ENCODE results near the gene SRP14. TPM values are rescaled to one million over a fixed set of nuclear protein-coding genes. Genes with fewer than 3 reads are reported as not detected.
A peak's percentile ranks its signal among the peaks of the same experiment; 100 is the strongest.
"Not testable (repeated sequence)": the region's sequence is repeated elsewhere in the genome, so short reads cannot be mapped to it uniquely, and the experiment has no call there.

Gene SRP14
- total RNA-seq, 1 experiment from 2014 or later: 229 TPM

DNA sequence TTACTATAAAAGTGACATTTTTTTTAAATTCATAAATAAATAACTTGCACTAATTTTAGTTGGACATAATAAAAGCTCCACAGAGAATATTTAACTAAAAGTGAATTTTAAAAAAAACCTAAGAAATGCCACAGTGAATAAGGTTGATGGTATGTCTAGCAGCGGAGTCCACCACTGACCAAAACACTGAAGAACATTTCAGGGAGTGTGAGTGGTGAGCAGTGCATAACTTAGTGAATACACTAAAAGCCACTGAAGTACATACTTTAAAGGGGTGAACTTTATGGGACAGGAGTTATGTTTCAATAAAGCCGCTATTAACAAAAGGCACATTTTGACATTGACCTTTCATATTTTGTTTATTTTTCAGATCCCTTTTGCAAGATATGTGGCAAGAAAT, 32.3 kb downstream of the SRP14 start:
- no peak for DNase-seq (ENCODE audit: low read depth)
- in situ Hi-C loops (cut with HindIII; ENCODE audit: low pct_unique_long_range_greater_than_20kb, low sequenced_read_pairs): no loop called here

DNA sequence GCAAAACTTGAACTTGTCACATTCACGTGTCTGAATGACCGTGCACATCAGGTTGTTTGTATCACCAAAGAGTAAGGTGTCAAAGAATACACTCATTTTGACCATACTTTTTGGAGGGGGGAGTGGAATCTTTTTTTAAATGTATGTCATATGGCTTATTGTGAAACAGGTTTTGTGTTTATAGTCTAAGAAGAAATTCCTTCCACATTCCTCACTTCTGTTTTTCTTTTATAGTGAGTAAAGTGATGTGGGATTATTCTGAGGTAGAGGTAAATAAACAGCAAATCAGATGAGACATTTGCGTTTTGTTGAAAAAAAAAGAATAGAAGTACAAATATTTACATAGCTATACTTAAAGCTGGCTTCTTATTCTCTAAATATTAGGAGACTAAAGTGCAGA, 33.0 kb downstream of the SRP14 start:
- no peak for DNase-seq (ENCODE audit: low read depth)
- in situ Hi-C loops (cut with HindIII; ENCODE audit: low pct_unique_long_range_greater_than_20kb, low sequenced_read_pairs): no loop called here

DNA sequence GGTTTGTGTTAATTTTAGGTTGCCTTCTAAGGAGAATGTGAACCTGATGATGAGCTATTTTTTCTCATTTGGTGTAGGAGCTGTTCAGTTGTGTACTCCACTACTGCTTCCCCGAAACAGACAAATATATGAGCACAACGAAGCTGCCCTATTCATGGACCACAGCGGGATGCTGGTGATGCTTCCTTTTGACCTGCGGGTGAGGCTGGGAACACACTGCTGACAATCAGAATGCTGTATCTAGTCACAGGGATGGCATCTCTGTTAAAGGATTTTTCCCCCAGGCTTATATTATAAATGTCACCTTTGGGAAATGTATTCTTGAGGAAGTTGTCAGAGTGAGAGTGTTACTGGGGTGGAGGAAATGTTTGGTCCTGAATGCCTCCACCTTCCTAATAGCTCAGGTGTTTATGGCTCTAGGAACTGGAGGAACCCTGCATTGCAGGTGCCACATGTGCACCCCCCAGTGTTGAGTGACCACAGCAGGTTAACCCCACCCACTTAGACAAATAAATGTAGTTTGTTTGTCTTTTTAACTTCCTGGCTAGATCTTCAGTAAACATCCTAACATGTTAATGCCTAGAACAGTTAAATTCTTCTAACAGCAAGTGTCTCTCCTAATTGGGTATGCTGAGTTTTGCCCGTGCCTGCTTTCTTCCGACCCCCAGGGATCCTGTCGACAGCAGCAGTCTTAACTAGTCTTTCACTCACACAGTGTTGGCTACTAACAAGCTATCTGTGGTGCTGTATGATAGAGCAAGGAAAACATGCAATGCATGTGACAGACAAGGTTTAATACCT, 35.7 kb downstream of the SRP14 start:
- in situ Hi-C loops (cut with HindIII; ENCODE audit: low pct_unique_long_range_greater_than_20kb, low sequenced_read_pairs): no loop called here

DNA sequence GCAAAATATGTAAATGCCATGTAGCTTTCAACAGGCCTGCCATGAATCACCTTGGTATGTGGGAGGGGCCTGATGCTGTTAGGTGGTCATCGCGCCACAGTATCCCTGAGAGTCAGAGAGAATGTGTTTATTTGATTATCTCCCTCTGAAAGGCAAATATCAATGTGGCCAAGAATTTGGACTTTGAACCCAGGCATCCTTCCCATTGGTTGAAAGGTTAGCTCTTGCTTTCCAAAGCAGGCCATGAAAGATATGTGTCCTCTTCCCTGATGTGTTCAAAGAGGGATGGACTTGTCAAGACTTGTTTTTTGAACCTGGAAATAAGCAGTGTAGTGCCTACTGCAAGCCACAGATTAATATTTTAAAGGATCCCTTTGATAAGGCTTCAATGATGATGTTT, 36.7 kb downstream of the SRP14 start:
- peak; percentile 71 for DNase-seq (ENCODE audit: low read depth)
- in situ Hi-C loops (cut with HindIII; ENCODE audit: low pct_unique_long_range_greater_than_20kb, low sequenced_read_pairs): no loop called here

More for the DNA sequence above, 35.7 kb downstream of the SRP14 start:
- no peak for DNase-seq (ENCODE audit: low read depth)

DNA sequence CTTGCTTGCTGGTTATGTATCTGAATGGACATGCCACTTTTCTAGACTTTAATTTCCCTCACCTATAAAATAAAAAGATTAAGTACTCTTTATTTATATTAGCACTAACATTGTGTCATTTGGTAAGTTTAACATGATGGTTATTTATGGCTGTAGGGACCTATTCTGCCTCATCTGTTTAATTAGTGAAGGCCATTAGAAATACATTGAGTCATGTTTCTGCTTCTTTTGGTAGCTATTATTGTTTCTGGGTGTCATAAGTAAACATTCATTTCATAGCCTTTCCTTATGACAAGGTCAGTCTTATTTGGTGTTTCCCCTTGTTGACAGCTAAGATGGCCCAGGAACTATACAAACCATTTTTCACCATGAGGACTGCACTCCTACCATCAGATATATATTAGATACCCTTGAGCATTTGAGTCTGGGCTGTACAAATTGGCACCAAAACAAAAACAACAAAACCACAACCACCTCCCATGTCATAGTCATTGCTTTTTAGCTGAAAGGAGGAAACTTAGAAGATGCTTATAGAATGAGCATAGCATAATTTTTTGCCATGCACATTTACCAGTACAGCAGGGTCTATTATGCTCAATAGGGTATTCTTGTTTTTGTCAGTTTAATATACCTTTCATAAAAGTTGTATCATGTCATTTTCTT, 39.3 kb downstream of the SRP14 start:
- in situ Hi-C loops (cut with HindIII; ENCODE audit: low pct_unique_long_range_greater_than_20kb, low sequenced_read_pairs): no loop called here

DNA sequence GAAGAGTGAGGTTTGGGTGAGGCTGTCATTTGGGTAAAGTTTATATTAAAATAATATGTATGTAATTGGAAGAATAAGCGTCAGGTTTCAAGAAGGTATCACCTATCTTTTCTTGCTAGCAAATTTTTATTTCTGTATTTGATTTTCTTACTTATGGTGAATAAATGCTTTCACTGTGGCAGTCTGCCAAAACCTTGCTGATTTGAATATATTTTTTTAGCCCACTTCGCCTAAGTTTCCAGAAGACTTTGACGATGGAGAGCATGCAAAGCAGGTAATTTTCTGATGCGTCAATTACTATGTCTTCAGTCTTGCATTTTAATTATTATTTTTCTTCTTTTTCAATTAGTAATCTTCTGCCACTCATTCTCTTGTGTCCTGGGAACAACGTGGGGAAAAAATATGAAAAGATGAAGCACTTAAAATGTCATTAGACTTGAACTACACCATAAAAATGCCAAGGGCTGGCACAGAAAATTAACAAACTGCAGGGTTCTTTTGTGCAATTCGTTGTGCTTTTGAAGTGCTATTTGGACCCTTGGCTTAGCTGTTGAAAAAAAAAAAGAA, 40.4 kb downstream of the SRP14 start:
- no peak for DNase-seq (ENCODE audit: low read depth)
- in situ Hi-C loops (cut with HindIII; ENCODE audit: low pct_unique_long_range_greater_than_20kb, low sequenced_read_pairs): no loop called here

More for the DNA sequence above, 39.3 kb downstream of the SRP14 start:
- no peak for DNase-seq (ENCODE audit: low read depth)

DNA sequence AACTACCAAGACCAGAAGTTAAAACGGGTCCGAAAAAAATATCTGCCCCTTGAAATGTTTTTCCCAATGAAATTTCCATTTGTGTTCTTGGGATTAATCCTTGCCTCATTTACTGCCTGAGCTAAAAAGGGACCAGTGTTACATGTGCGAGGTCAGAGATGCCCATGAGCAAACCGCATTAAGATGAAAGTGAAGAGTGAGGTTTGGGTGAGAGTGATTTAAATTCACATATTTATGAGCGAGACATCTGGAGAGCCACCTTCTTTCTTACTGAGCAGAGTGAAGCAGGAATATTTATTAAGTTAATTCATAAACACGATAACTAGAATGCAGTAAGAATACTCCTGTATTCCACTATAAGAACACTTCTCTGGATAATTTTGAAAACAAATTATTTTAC, 41.3 kb downstream of the SRP14 start:
- no peak for DNase-seq (ENCODE audit: low read depth)
- in situ Hi-C loops (cut with HindIII; ENCODE audit: low pct_unique_long_range_greater_than_20kb, low sequenced_read_pairs): no loop called here

DNA sequence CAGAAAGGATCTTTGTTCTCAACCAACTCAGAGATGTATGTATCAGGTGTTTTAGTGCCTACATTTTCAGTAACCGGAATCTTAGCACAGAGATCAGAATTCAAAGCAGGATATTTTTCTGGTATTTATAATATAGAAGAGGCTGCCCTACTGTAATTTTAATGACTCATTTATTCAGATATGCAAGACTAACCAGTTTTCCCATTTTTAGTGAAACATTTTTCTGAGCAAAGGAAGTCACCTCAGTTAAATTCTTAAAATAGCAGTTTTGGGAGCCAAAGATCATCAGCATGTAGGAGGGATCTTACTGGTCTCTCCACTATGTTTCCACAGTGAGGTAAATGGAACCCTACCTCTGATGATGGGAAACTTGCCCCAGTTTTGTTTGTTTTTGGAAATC, 42.0 kb downstream of the SRP14 start:
- no peak for DNase-seq (ENCODE audit: low read depth)
- in situ Hi-C loops (cut with HindIII; ENCODE audit: low pct_unique_long_range_greater_than_20kb, low sequenced_read_pairs): no loop called here

DNA sequence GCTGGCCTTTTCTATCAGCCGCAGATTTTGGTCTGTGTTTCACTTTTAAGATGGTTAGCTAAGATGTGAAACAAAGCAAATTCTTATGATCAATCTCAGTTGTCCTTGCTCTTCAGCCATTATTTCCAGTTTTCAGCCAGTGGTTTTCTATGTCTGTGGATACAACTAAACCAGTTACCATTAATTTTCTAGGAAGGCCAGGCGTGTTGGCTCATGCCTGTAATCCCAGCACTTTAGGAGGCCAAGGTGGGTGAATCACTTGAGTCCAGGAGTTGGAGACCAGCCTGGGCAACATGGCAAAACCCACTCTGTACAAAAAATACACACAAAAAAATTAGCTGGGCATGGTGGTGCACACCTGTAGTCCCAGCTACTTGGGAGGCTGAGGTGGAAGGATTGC, 42.8 kb downstream of the SRP14 start:
- DNase-seq (ENCODE audit: low read depth); in situ Hi-C loops (cut with HindIII; ENCODE audit: low pct_unique_long_range_greater_than_20kb, low sequenced_read_pairs): not testable (repeated sequence)

DNA sequence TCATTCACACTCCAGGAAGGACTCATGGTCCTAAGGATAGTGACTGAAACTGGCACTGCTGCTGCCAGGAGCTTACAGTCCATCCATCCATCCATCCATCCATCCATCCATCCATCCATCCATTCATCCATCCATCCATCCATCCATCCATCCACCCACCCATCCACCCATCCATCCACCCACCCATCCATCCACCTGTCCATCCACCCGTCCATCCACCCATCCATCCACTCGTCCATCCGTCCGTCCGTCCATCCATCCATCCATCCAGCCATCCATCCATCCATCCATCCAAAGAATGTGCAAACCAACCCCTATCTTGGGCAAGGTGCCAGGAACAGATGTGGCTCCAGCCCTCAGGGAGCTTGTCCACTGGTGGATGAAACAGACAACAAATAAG, 46.0 kb downstream of the SRP14 start:
- DNase-seq (ENCODE audit: low read depth); in situ Hi-C loops (cut with HindIII; ENCODE audit: low pct_unique_long_range_greater_than_20kb, low sequenced_read_pairs): not testable (repeated sequence)

DNA sequence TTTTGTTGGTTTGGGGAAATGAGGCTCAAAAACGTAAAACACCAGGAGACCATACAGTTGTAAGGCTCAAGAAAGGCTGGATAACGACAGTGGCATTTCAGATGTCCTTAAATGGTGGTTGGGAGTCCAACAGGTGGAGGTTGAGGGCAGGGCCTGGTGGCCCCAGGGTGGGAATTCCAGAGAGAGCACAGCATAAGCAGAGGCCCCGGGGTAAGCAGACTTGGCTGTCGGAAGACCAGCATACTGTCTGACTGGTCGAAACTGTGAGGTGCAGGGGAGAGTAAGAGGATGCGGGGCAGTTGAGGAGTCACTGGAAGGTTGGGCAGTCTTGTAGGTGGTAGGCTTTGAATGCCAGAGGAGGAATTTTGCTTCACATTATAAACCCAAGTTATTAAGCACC, 48.3 kb downstream of the SRP14 start:
- DNase-seq (ENCODE audit: low read depth): no peak
- in situ Hi-C loops (cut with HindIII; ENCODE audit: low pct_unique_long_range_greater_than_20kb, low sequenced_read_pairs): no loop called here

DNA sequence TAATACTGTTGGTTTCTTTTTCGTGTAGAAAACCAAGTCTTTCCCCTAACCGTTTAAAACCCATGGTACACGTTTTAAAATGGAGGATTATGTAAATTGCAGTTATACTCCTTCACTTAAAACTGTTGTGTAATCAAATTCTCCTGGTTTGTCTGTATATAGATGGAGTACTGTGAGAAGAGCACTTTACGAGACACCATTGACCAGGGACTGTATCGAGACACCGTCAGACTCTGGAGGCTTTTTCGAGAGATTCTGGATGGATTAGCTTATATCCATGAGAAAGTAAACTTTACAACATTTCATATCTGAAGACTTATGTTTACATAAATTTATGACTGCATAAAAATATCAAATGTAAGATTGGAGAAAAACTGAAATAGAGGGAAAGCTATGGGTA, 51.2 kb downstream of the SRP14 start:
- in situ Hi-C loops (cut with HindIII; ENCODE audit: low pct_unique_long_range_greater_than_20kb, low sequenced_read_pairs): no loop called here
- no peak for DNase-seq (ENCODE audit: low read depth)

Other genes starting within 250 kb of the SRP14 start
- 8.1 and 9.6 TPM in 2 replicates for gene GPR176, start 118.9 kb downstream of the SRP14 start, total RNA-seq (2014; rRNA removed; shearing (Covaris generic); ENCODE audit: low replicate concordance)
- gene EIF2AK4, start 105.1 kb downstream of the SRP14 start, total RNA-seq (2014; rRNA removed; shearing (Covaris generic); ENCODE audit: low replicate concordance): 33.6 and 52.4 TPM in 2 replicates
- gene BMF, start 69.7 kb upstream of the SRP14 start, total RNA-seq (2014; rRNA removed; shearing (Covaris generic); ENCODE audit: low replicate concordance): 0.23 and 1.8 TPM in 2 replicates
- 44.3 and 49.3 TPM in 2 replicates for gene BUB1B, start 121.9 kb upstream of the SRP14 start, total RNA-seq (2014; rRNA removed; shearing (Covaris generic); ENCODE audit: low replicate concordance)
- gene PAK6, start 199.9 kb upstream of the SRP14 start, total RNA-seq (2014; rRNA removed; shearing (Covaris generic); ENCODE audit: low replicate concordance): not detected in 2 replicates
- gene ANKRD63, start 243.9 kb upstream of the SRP14 start, total RNA-seq (2014; rRNA removed; shearing (Covaris generic); ENCODE audit: low replicate concordance): not detected in 2 replicates

All from Caki2 (cell line).